Heart right ventricle (tissue), 16 donors: ENCODE results near the gene PLEKHD1. TPM values are rescaled to one million over a fixed set of nuclear protein-coding genes. Genes with fewer than 3 reads are reported as not detected.

Experiments used
- ATAC-seq, 8 donors: fragments of 200-7000 bp; cut with Tn5 transposase; one replicate each; pipeline ENCODE4 v1.9.1; 2020; ENCODE audit warnings: mild to moderate bottlenecking in 8 of 8, moderate library complexity in 8 of 8, moderate number of reproducible peaks in 1 of 8
- DNase-seq, 2 donors: peaks; one replicate each; pipeline ENCODE4 v3.0.0-alpha.2; 2020
- H3K27ac ChIP-seq, 10 donors: fragments of 200-600 bp; sonication (generic) in 2 of 10; one replicate each; pipeline versions ENCODE4 v1.5.0 to v1.8.0; 2020 to 2022; ENCODE audit warnings: mild to moderate bottlenecking in 3 of 10
- H3K27me3 ChIP-seq, 7 donors: fragments of 200-600 bp; one replicate each; pipeline ENCODE4 v1.8.0; 2021 to 2022; ENCODE audit warnings: mild to moderate bottlenecking in 2 of 7
- H3K36me3 ChIP-seq, 9 donors: fragments of 200-600 bp; sonication (generic) in 1 of 9; one replicate each; pipeline versions ENCODE4 v1.5.0 to v1.8.0; 2020 to 2022; ENCODE audit warnings: mild to moderate bottlenecking in 2 of 9
- H3K4me1 ChIP-seq, 9 donors: fragments of 200-600 bp; sonication (generic) in 1 of 9; one replicate each; pipeline versions ENCODE4 v1.5.0 to v1.8.0; 2020 to 2022; ENCODE audit warnings: mild to moderate bottlenecking in 4 of 9
- H3K4me3 ChIP-seq, 10 donors: fragments of 200-600 bp; sonication (generic) in 2 of 10; one replicate each; pipeline versions ENCODE4 v1.5.0 to v1.8.0; 2020 to 2022; ENCODE audit warnings: mild to moderate bottlenecking in 7 of 10, moderate library complexity in 2 of 10
- H3K9me3 ChIP-seq, 11 donors: fragments of 200-600 bp in 10 of 11; sonication (generic) in 2 of 11; one replicate each; pipeline versions ENCODE4 v1.5.0 to v1.8.0; 2013 to 2022; ENCODE audit warnings: mild to moderate bottlenecking in 2 of 11, control low read depth in 1 of 11, moderate library complexity in 1 of 11
- CTCF ChIP-seq, 9 donors: fragments of 200-600 bp; sonication (generic) in 2 of 9; IDR thresholded peaks; one replicate each; pipeline versions ENCODE4 v1.5.0 to v1.8.0; 2021 to 2022; ENCODE audit warnings: antibody characterized with exemption in 9 of 9, mild to moderate bottlenecking in 5 of 9, moderate library complexity in 1 of 9
- WGBS, 2 donors: extraction: QIAGEN DNeasy Blood & Tissue Kit; methylation state at CpG; one replicate each; pipeline ENCODE4 v1.1.7; 2013; ENCODE audit warnings: inconsistent platforms in 1 of 2; 5-methylcytosine and 5-hydroxymethylcytosine counted together
- intact Hi-C, 10 donors: fragments of 100-400 bp; cut with DNase I; formaldehyde crosslinking; loops; one replicate each; pipeline versions ENCODE4 v1.11.1 to v1.14.2; 2022
- polyA plus RNA-seq, 2 donors: library from polyadenylated mRNA; stranded (reverse); fragments of 200-250 nt; gene quantifications; one replicate each; pipeline ENCODE4 v1.2.3, GENCODE V29; 2013
- total RNA-seq, 10 donors: library from RNA; stranded (reverse); fragmentation: NEBNext Ultra II Directional in 3 of 10; extraction: Animal tissue kit (Norgen Biotek cat#: 25700) in 3 of 10; gene quantifications; one replicate each; pipeline versions ENCODE4 v1.2.1 to v1.2.4, GENCODE V29; 2021 to 2023
- donor health status: Arrhythmogenic right ventricular cardiomyopathy.
- donor health status: ischemic (EF 13 %, LVEDD 7.1; RV severe dilation, severe dysfunction).
- donor health status: healthy with polysubstance abuse.
- donor health status: DM: no; HTN: yes; CAD: no.
- donor health status: DM: no; HTN: no; CAD: no.
- donor health status: ischemic (EF 25% LVEDD 6.9; RV normal size, moderate dysfunction).
- donor health status: ischemic (EF 25% LVEDD 5.7; RV mildly dilated, moderate dysfunction).
- donor health status: healthy.
- donor health status: DM: yes; HTN: yes; CAD: no.
- donor health status: Ischemic cardiomyopathy.
- donor health status: ischemic (EF 35%, LVEDD 5.7; RV mildly dilated, moderate dysfunction).
- donor health status: nonischemic (EF 11% LVEDD 7.7; RV severe dilation, severe dysfunction).
- donor health status: DM: yes; HTN: yes; CAD: no.
- donor health status: PGD.
- donor health status: ischemic (EF 29% LVEDD 5.4; RV normal size, mild dysfunction).
- donor health status: nonischemic (EF 23%, LVEDD 6.1; RV moderate dilation, normal function).

The PLEKHD1 gene
- total and polyA plus RNA-seq, 12 donors: 0.01 to 0.23 (median 0.15) TPM; not detected in 2

GRCh38 chr14:69504775-69505174 lies 20.2 kb downstream of the PLEKHD1 start:
- ATAC-seq: no peak
- 90 to 100% methylated on average over 1 of the region's 1 CpG for WGBS, 2 donors
- H3K4me3 ChIP-seq: no peak overlapping the region
- peaks cover 0 to 14% (median 5%) of the 10 kb centered on the region in 9 donors for H3K4me1 ChIP-seq
- intact Hi-C loops: no loop called here
- no peak overlapping the region for H3K27ac ChIP-seq
- TF ChIP-seq CTCF (IDR thresholded peaks at IDR 0.05): no peak
- H3K9me3 ChIP-seq: no peaks in the 10 kb centered on the region
- no peaks in the 10 kb centered on the region for H3K27me3 ChIP-seq
- no peaks in the 10 kb centered on the region for H3K36me3 ChIP-seq
- no peak for DNase-seq

GRCh38 chr14:69505338-69506240 lies 21.1 kb downstream of the PLEKHD1 start:
- H3K4me3 ChIP-seq: no peak overlapping the region
- peaks cover 0 to 14% (median 5%) of the 10 kb centered on the region in 9 donors for H3K4me1 ChIP-seq
- no peak for DNase-seq
- ATAC-seq: no peak
- WGBS, 2 donors: 81 to 87% methylated on average over 8 of the region's 8 CpGs
- H3K27me3 ChIP-seq: no peaks in the 10 kb centered on the region
- TF ChIP-seq CTCF (IDR thresholded peaks at IDR 0.05): no peak
- no peaks in the 10 kb centered on the region for H3K9me3 ChIP-seq
- intact Hi-C loops: no loop called here
- no peaks in the 10 kb centered on the region for H3K36me3 ChIP-seq
- H3K27ac ChIP-seq: no peak overlapping the region

GRCh38 chr14:69506241-69506595 lies 21.7 kb downstream of the PLEKHD1 start:
- Histone ChIP-seq H3K4me1 (peaks cover 0 to 9% (median 4%) of the 10 kb centered on the region in 9 donors), H3K9me3 (no peaks in the 10 kb centered on the region), H3K27me3 (no peaks in the 10 kb centered on the region), H3K27ac (no peak overlapping the region), H3K36me3 (no peaks in the 10 kb centered on the region), H3K4me3 (no peak overlapping the region)
- TF ChIP-seq CTCF (IDR thresholded peaks at IDR 0.05): no peak
- DNase-seq: no peak
- intact Hi-C loops: no loop called here
- ATAC-seq: no peak
- WGBS, 2 donors: 70 to 73% methylated on average over 1 of the region's 1 CpG

GRCh38 chr14:69518289-69519101 lies 34.0 kb downstream of the PLEKHD1 start:
- H3K36me3 ChIP-seq: no peaks in the 10 kb centered on the region
- ATAC-seq: no peak
- no peak overlapping the region for H3K4me3 ChIP-seq
- H3K9me3 ChIP-seq: no peaks in the 10 kb centered on the region
- WGBS, 2 donors: 71 to 78% methylated on average over 4 of the region's 4 CpGs
- no peak overlapping the region for H3K27ac ChIP-seq
- peaks cover 0 to 14% (median 6%) of the 10 kb centered on the region in 7 donors for H3K27me3 ChIP-seq
- DNase-seq: no peak
- no peak for TF ChIP-seq CTCF (IDR thresholded peaks at IDR 0.05)
- no peaks in the 10 kb centered on the region for H3K4me1 ChIP-seq
- intact Hi-C loops: no loop called here
